Peyer's patch (tissue), 4 donors: Measurements from ENCODE around the gene DHX32.

ENCODE experiments used
- CTCF ChIP-seq, 6 experiments: fragments of 450-650 bp in 4 of 6; fragments of 200-600 bp in 2 of 6; sonication (generic) in 1 of 6; IDR thresholded peaks; one replicate each; pipeline ENCODE4 v1.5.1; 2017 to 2019; ENCODE audit warnings: antibody characterized with exemption in 6 of 6, mild to moderate bottlenecking in 3 of 6, moderate library complexity in 1 of 6
- POLR2A ChIP-seq, 2 donors: fragments of 450-650 bp; IDR thresholded peaks; one replicate each; pipeline ENCODE4 v1.5.1; 2017; ENCODE audit warnings: antibody characterized with exemption in 2 of 2, mild to moderate bottlenecking in 2 of 2, moderate library complexity in 2 of 2

DNA sequence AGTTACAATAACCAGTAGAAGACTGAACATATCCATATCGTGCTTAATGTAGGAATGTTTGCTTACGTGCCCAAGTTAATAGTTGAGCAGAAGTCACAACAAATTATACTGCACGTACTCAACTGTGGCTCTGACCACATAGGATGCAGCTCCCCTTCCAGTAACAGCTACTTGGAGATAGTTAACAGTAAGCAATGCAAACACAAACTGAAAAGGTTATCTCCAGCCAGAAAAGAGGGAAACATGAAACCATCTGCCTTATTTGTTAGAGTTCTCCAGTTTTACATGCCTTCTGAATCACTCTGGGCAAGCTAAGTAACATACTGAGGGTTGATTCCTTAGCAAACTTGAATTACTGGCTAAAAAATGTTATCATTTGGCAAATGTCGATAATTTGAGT lies 9.8 kb downstream of the DHX32 start:
- TF ChIP-seq POLR2A (IDR thresholded peaks at IDR 0.05) = no peak
- no peak for TF ChIP-seq CTCF (IDR thresholded peaks at IDR 0.05)
